ENCODE measurements around the gene BORCS5.

BORCS5 gene

DNA sequence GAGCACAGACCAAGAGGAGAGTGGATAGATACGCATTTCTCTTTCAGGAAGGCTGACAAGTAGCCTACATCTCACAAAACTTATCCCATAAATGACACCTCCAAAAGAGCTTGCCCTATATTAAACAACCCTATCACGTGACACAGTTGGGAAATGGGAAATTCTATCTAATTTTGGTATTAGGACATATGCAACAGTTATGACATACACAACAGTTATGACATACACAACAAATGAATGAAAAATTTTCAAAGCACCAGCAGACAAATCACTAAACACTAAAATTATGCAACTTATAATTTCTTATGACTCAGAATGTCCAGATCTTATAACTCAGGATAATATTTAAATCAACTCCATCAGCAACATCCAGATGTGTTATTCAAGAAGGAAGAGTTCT lies 151.7 kb downstream of the BORCS5 start:
- no peak for DNase-seq (ENCODE audit: extremely low read depth in 1 of 2, low read depth in 1 of 2)

DNA sequence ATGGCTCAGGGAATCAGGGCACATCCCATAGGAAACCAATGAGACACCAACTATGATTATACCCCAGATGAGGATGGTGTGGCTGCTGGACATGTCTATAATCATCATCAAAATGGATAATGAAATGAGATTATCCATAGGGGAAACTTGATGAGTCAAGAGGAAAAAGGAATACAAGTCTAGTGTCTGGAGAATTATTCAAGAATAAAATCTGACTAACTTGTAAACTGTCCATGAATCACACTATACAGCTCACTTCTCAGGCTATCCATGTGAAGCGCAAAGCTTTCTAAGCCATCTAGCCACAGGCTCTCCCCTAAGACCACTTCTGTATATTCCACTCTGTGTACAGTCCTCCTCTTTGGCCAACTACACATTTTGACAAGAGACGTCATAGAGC lies 153.3 kb downstream of the BORCS5 start:
- DNase-seq (ENCODE audit: extremely low read depth in 1 of 2, low read depth in 1 of 2), result no peak

DNA sequence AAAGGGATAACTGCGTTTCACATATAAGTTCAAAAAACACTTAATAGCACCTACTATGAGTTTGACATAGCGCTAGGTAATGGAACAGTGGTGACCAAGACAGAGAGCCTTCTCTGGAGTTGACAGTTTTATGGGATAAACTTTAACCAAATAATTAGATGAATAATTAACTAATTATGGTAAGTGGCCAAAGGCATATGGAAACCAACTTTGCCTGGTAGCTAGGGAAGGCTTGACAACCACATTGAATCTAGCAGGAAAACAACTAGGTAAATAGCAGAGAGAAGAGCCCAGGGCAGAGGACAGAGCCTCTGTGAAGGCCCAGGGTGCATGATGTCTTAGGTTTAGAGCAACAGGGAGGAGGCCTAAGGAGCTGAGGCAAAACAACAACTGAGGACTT lies 153.7 kb downstream of the BORCS5 start:
- DNase-seq (ENCODE audit: extremely low read depth in 1 of 2, low read depth in 1 of 2), result no peak

DNA sequence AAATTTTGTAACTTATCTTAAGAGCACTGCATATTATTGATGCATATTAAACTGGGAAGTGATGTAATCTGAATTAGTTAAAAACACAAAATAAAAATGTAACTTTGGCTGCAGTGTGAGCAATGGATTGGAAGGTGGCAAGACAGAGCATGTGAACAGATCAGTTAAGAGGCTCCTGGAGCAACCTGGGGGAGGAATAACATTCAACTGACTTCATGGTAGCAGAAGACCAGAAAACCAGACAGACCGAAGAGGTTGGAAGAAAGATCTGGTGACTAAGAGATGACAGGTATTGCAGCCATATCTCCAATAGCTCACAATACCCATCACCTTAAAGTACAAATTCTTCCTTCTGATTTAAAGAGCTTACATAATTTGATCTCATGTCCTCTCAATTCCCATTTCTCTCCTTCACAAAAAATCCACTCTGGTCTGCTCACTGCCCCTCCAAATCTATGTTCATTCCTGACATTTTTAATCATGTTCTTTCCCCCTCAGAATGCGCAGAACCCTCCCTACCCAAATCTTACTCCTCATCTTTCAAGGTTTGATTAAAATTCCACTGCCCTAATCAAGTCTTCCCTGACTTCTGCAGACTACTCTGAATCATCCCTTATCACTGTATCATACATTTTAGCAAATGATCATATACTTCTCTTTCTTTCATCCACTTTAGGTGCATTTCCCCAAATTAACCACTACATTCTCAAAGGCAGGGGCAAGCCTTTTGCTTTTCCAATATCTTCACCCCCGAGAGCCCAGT lies 154.3 kb downstream of the BORCS5 start:
- DNase-seq (ENCODE audit: extremely low read depth in 1 of 2, low read depth in 1 of 2), result no peak

DNA sequence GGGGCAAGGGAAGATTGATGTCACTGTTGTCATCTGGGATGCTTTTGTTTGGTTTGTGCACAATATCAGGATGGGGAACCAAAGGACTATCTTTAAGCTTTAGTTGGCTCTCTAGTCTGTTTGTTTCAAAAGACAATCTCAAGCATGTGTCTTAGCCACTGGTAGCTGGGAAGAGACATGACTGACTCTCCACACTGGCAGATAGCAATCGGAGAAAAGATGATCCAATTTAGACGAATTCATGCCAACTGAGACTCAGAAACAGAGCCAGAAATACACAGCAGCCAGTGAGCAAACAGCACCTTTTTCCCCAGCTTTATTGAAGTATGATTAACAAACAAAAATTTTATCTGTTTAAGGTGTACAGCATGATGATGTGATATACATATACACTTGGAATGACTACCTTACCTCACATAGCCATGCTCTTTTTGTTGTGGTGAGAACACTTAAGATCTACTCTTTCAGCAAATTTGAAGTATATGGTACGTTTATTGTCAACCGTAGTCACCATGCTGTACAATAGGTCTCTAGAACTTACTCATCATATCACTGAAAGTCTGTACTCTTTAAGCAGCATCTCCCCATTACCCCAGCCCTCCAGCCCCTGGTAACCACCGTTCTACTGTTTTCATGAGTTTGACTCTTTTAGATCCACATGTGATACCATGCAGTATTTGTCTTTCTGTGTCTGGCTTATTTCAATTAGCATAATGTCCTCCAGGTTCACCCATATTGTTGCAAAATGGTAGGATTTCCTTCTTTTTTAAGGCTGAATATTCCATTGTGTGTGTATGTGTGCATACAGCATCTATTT lies 155.2 kb downstream of the BORCS5 start:
- peak in 1 of 2 donors; percentile 40 for DNase-seq (ENCODE audit: extremely low read depth in 1 of 2, low read depth in 1 of 2)

DNA sequence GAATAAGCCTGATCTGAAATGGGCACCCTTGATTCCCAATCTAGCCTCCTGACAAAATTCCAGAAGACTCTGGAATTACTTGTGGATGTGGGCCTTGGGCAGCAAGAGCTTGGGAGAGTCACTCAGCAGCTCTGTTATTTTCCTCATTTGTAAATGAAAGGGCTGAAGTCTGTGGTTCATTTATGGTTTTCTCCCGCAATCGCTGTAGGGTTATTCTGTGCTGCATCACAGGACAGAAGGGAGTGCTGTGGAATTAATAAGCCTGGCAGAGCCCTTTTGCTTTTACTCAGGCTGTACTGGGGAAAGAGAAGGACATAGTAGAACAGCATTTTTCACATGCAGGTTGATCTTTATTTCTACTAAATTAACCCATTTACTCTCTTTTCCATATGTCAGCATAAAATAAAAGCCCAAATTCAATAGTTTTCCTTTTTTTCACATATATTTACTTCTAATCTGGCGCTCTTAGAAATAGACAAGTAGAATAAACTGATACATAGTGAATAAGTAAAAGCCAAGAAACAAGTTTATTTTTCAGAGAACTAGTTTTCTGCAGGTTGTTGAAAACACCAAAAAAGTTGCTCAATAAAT lies 156.6 kb downstream of the BORCS5 start:
- DNase-seq (ENCODE audit: extremely low read depth in 1 of 2, low read depth in 1 of 2), result no peak

DNA sequence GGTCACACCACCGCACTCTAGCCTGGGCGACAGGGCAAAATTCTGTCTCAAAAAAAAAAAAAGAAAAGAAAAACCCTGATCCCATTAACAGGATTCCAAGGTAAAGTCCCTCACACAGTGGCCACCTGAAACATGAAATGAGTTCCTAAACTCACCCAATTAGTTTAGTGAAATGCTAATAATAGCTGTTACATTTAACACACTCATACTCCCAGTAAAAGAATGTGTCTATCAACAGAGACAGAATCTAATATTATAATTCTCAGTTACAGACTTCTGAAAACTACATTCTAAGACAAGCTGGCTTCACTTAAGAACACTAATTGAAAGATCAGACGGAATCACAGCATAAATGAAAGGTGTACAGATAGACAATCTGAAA lies 161.6 kb downstream of the BORCS5 start:
- DNase-seq (ENCODE audit: extremely low read depth in 1 of 2, low read depth in 1 of 2), result no peak

DNA sequence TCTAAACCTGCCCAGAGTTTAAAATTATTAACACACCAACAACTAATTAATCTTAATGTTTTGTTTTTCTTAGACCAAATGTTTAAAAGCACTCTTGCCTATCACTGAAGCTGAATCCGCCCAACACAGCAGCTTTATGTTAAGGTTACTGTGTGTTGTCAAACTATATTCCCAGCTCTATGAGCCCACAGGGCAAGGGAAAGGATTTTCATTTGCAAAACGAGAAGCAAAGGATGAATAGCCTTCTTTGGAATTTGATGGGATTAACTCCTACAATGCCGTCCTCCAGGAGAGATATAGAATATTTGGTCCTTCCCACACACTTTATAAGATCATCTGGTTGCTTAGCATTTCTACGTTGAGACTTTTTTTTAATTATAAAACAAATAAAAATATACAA lies 162.0 kb downstream of the BORCS5 start:
- no peak for DNase-seq (ENCODE audit: extremely low read depth in 1 of 2, low read depth in 1 of 2)

Measured in stimulated activated CD8-positive, alpha-beta memory T cell treated with anti-CD3 and anti-CD28 coated beads, Interleukin-7, amount 100 ng/mL, for 48 hours (primary cell).